Keratinocyte (primary cell): Measurements from ENCODE around the gene CACNG5. TPM values are rescaled to one million over a fixed set of nuclear protein-coding genes. Genes with fewer than 3 reads are reported as not detected.

Experiments
- DNase-seq: peaks from one replicate; pipeline ENCODE4 v3.0.0-alpha.2; 2011; ENCODE audit warnings: low read depth, missing footprints, low spot score
- FAIRE-seq: peaks from 2 replicates; lab custom pipeline; 2011; peaks lifted over from hg19 to GRCh38; lab: Jason Lieb, UNC
- H2AFZ ChIP-seq: 2 replicates; pipeline ENCODE4 v1.6.0; 2012; ENCODE audit warnings: low read length, control low read depth, inconsistent platforms; ENCODE audit not compliant: control insufficient read depth
- H3K27ac ChIP-seq: 2 replicates; pipeline ENCODE4 v1.5.1; 2011; ENCODE audit warnings: low read length; ENCODE audit not compliant: control insufficient read depth, insufficient read depth
- H3K27me3 ChIP-seq: 3 replicates; pipeline ENCODE4 v1.6.0; 2011; ENCODE audit warnings: low read length; ENCODE audit not compliant: control insufficient read depth, insufficient read depth; ENCODE audit errors: extremely low read depth
- H3K36me3 ChIP-seq, 2 experiments: 2 replicates in 1 of 2; 3 replicates in 1 of 2; pipeline ENCODE4 v1.5.1; 2011; ENCODE audit warnings: low read length in 2 of 2, mild to moderate bottlenecking in 1 of 2; ENCODE audit not compliant: control insufficient read depth in 2 of 2, insufficient read depth in 2 of 2; ENCODE audit errors: extremely low read depth in 1 of 2
- H3K4me1 ChIP-seq: 3 replicates; pipeline ENCODE4 v1.5.1; 2011; ENCODE audit warnings: low read length; ENCODE audit not compliant: control insufficient read depth, insufficient read depth; ENCODE audit errors: extremely low read depth
- H3K4me2 ChIP-seq: 3 replicates; pipeline ENCODE4 v1.6.0; 2011; ENCODE audit warnings: low read depth, low read length; ENCODE audit not compliant: control insufficient read depth, insufficient read depth; ENCODE audit errors: extremely low read depth
- H3K4me3 ChIP-seq, 3 experiments: fragments of 200-600 bp in 1 of 3; sonication (generic) in 1 of 3; 2 replicates in 2 of 3; 3 replicates in 1 of 3; pipeline ENCODE4 v1.5.1; 2011 to 2016; ENCODE audit warnings: low read length in 3 of 3, mild to moderate bottlenecking in 3 of 3, control low read depth in 2 of 3, inconsistent platforms in 1 of 3, low read depth in 1 of 3, mixed read lengths in 1 of 3, mixed run types in 1 of 3, moderate library complexity in 1 of 3; ENCODE audit not compliant: control insufficient read depth in 2 of 3, insufficient read depth in 2 of 3; ENCODE audit errors: extremely low read depth in 1 of 3
- H3K79me2 ChIP-seq: 2 replicates; pipeline ENCODE4 v1.6.0; 2012; ENCODE audit warnings: low read length; ENCODE audit not compliant: control insufficient read depth, insufficient read depth
- H3K9ac ChIP-seq: 3 replicates; pipeline ENCODE4 v1.6.0; 2011; ENCODE audit warnings: low read length; ENCODE audit not compliant: control insufficient read depth, insufficient read depth; ENCODE audit errors: extremely low read depth
- H3K9me1 ChIP-seq: 3 replicates; pipeline ENCODE4 v1.6.0; 2011; ENCODE audit warnings: low read length; ENCODE audit not compliant: control insufficient read depth, insufficient read depth; ENCODE audit errors: extremely low read depth
- H3K9me3 ChIP-seq: 2 replicates; pipeline ENCODE4 v1.5.1; 2012; ENCODE audit warnings: low read depth, low read length; ENCODE audit not compliant: control insufficient read depth
- H4K20me1 ChIP-seq: 3 replicates; pipeline ENCODE4 v1.6.0; 2011; ENCODE audit warnings: low read length; ENCODE audit not compliant: control insufficient read depth, insufficient read depth; ENCODE audit errors: extremely low read depth
- CTCF ChIP-seq, 3 experiments: IDR thresholded peaks in 1 of 3; conservative IDR thresholded peaks in 1 of 3; optimal IDR thresholded peaks in 1 of 3; 2 replicates in 2 of 3; 3 replicates in 1 of 3; pipeline versions ENCODE3 to v1.5.1; 2011; ENCODE audit warnings: low read length in 3 of 3, mild to moderate bottlenecking in 3 of 3, moderate library complexity in 2 of 3, control low read depth in 1 of 3, inconsistent platforms in 1 of 3; ENCODE audit not compliant: insufficient read depth in 2 of 3; ENCODE audit errors: extremely low read depth in 1 of 3
- EZH2 ChIP-seq: IDR thresholded peaks from one replicate; pipeline ENCODE4 v1.6.1; 2012; ENCODE audit warnings: inconsistent platforms, mild to moderate bottlenecking, low read length, moderate library complexity
- dilution Hi-C: fragments of 300-500 bp; cut with MboI; formaldehyde crosslinking; loops from one replicate; pipeline ENCODE4 v1.7.0; 2020; ENCODE audit warnings: low sequenced_read_pairs; ENCODE audit not compliant: extremely low pct_ligation_motif_present
- polyA plus RNA-seq, 5 experiments: library from polyadenylated mRNA; depleted of rRNA in 3 of 5; stranded (reverse) in 3 of 5; stranded (forward) in 1 of 5; unstranded in 1 of 5; fragments of >200 nt; gene quantifications; 1 replicate in 1 of 5; 2 replicates in 3 of 5; 3 replicates in 1 of 5; pipeline versions ENCODE4 v1.2.1 to v1.2.3, GENCODE V29; 2011 to 2012; ENCODE audit warnings: missing spikeins in 2 of 5, low read depth in 1 of 5, low replicate concordance in 1 of 5

CACNG5 gene
- polyA plus RNA-seq, 1 donor (not counting 4 experiments of a cell fraction or from before 2014, with no cell fraction given), result not detected

DNA sequence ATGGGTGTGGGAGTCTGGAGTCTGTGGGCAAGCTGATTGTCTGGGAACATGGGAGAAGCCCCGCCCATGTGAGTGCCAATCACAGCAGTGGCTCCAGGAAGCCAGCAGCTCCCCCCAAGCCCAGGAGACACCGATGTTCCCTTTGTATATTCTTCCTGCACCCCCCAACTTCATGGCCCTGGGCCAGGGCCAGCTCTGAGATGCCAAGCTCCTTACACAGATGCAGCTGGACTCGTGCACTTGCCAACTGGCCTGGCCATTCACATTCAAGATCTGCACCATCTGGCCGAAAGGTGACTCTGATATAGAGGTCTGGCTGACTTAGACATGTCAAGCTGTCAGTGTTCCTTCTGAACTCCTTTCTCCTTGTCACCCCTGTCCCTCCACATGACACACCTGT is 50.5 kb downstream of the CACNG5 start:
- Histone ChIP-seq H3K4me3 (no peak overlapping the region), H3K4me1 (no peaks in the 10 kb centered on the region), H3K4me2 (no peak overlapping the region), H3K9me1 (no peaks in the 10 kb centered on the region), H4K20me1 (no peaks in the 10 kb centered on the region), H3K27ac (no peak overlapping the region), H3K36me3 (no peaks in the 10 kb centered on the region), H3K27me3 (no peaks in the 10 kb centered on the region), H2AFZ (no peak overlapping the region), H3K9ac (no peak overlapping the region), H3K9me3 (no peaks in the 10 kb centered on the region), H3K79me2 (no peaks in the 10 kb centered on the region)
- FAIRE-seq (no peak), DNase-seq (no peak)
- dilution Hi-C loops, result no loop called here
- TF ChIP-seq EZH2 (no peak), CTCF (optimal IDR thresholded peaks at IDR 0.05 in 1 of 3, IDR thresholded peaks at IDR 0.05 in 1 of 3, conservative IDR thresholded peaks at IDR 0.05 in 1 of 3; ENCODE audit: extremely low read depth in 1 of 3, insufficient read depth in 2 of 3, low read length in 3 of 3) (no peak)

- H3K9ac ChIP-seq, result no peak overlapping the region
- H3K4me2 ChIP-seq, result no peak overlapping the region
- no peaks in the 10 kb centered on the region for H3K79me2 ChIP-seq
- dilution Hi-C loops, result no loop called here
- TF ChIP-seq CTCF (optimal IDR thresholded peaks at IDR 0.05 in 1 of 3, IDR thresholded peaks at IDR 0.05 in 1 of 3, conservative IDR thresholded peaks at IDR 0.05 in 1 of 3; ENCODE audit: extremely low read depth in 1 of 3, insufficient read depth in 2 of 3, low read length in 3 of 3) (no peak), EZH2 (no peak)
- FAIRE-seq (no peak), DNase-seq (no peak)
- H3K27me3 ChIP-seq, result no peaks in the 10 kb centered on the region
- no peaks in the 10 kb centered on the region for H3K36me3 ChIP-seq
- H3K9me1 ChIP-seq, result no peaks in the 10 kb centered on the region
- H3K4me1 ChIP-seq, result no peaks in the 10 kb centered on the region
- H4K20me1 ChIP-seq, result no peaks in the 10 kb centered on the region
- no peak overlapping the region for H2AFZ ChIP-seq
- H3K4me3 ChIP-seq, result no peak overlapping the region
- H3K27ac ChIP-seq, result no peak overlapping the region
- H3K9me3 ChIP-seq, result no peaks in the 10 kb centered on the region
Observed at GRCh38 chr17:66889480-66890230, 54.7 kb downstream of the CACNG5 start.
